ACC112 (cell line): ENCODE data around the gene LAMC3.
"Not testable (repeated sequence)": the region's sequence is repeated elsewhere in the genome, so short reads cannot be mapped to it uniquely, and the experiment has no call there.

ENCODE experiments used
- H2AFZ ChIP-seq: fragments of 200-600 bp; sonication (generic); one replicate; pipeline ENCODE4 v1.6.0; 2017; ENCODE audit warnings: antibody characterized with exemption, low read length; ENCODE audit not compliant: unreplicated experiment
- H3K27ac ChIP-seq: fragments of 200-600 bp; sonication (generic); 2 replicates; pipeline ENCODE4 v1.5.1; 2014; ENCODE audit warnings: low read depth, mild to moderate bottlenecking, antibody characterized with exemption, low read length, moderate library complexity
- H3K27me3 ChIP-seq: fragments of 200-600 bp; sonication (generic); 2 replicates; pipeline ENCODE4 v1.6.1; 2014; ENCODE audit warnings: mild to moderate bottlenecking, antibody characterized with exemption, low read length, moderate library complexity, mixed read lengths; ENCODE audit not compliant: insufficient read depth
- H3K36me3 ChIP-seq: fragments of 200-600 bp; sonication (generic); 2 replicates; pipeline ENCODE4 v1.6.1; 2016; ENCODE audit warnings: mild to moderate bottlenecking, antibody characterized with exemption, low read length, moderate library complexity, mixed read lengths; ENCODE audit not compliant: insufficient read depth
- H3K4me1 ChIP-seq: fragments of 200-600 bp; sonication (generic); one replicate; pipeline ENCODE4 v1.6.1; 2016; ENCODE audit warnings: low read length, mixed read lengths; ENCODE audit not compliant: insufficient read depth, unreplicated experiment, control insufficient read depth
- H3K4me3 ChIP-seq: fragments of 200-600 bp; sonication (generic); 2 replicates; pipeline ENCODE4 v1.5.1; 2014; ENCODE audit warnings: mild to moderate bottlenecking, low read depth, low read length
- H3K79me2 ChIP-seq: fragments of 200-600 bp; sonication (generic); one replicate; pipeline ENCODE4 v1.6.0; 2016; ENCODE audit warnings: low read length; ENCODE audit not compliant: control insufficient read depth, unreplicated experiment, insufficient read depth

The LAMC3 gene

DNA sequence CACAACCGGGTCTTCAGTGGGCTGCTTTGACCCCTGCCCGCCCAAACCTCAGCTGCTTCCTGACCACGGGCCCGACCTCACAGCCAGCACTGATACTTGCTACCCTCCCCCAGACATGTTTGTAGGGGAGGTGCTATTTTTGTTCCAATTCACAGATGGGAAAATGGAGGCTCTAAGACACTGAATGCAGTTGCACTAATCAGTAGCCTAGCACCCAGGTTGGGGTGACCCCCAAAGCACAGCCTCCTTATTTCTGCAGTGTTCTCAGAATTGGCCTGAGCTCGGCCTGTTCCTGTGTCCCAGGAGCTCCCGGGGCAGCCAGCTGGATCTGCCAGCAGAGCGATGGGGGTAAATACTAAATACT, 22.6 kb downstream of the LAMC3 start:
- Histone ChIP-seq H3K27ac (no peak overlapping the region), H3K4me1 (no peaks in the 10 kb centered on the region), H3K36me3 (no peaks in the 10 kb centered on the region), H2AFZ (no peak overlapping the region), H3K4me3 (no peak overlapping the region), H3K79me2 (no peaks in the 10 kb centered on the region), H3K27me3 (no peaks in the 10 kb centered on the region; the same call in 1 of the 2 replicates)

DNA sequence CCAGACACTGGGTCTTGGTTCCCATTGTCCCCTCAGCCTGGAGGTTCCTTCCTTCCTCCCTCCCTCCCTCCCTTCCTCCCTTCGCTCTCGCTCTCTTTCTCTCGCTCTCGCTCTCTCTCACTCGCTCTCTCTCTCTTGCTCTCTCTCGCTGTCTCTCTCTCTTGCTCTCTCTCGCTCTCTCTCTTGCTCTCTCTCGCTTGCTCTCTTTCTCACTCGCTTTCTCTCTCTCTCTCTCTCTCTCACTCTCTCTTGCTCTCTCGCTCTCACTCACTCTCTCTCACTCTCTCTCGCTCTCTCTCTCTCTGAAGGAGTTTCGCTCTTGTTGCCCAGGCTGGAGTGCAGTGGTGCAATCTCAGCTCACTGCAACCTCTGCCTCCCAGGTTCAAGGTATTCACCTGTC, 23.4 kb downstream of the LAMC3 start:
- no peaks in the 10 kb centered on the region; the same call in 1 of the 2 replicates for H3K27me3 ChIP-seq
- no peak overlapping the region for H2AFZ ChIP-seq
- no peaks in the 10 kb centered on the region for H3K4me1 ChIP-seq
- no peak overlapping the region for H3K4me3 ChIP-seq
- H3K36me3 ChIP-seq, result no peaks in the 10 kb centered on the region
- no peak overlapping the region for H3K27ac ChIP-seq
- no peaks in the 10 kb centered on the region for H3K79me2 ChIP-seq

GRCh38 chr9:131033269-131034224, 24.6 kb downstream of the LAMC3 start:
- no peak overlapping the region for H3K4me3 ChIP-seq
- peaks cover under 1% of the 10 kb centered on the region; the same call in 1 of the 2 replicates for H3K27me3 ChIP-seq
- H2AFZ ChIP-seq, result no peak overlapping the region
- no peak overlapping the region for H3K27ac ChIP-seq
- no peaks in the 10 kb centered on the region for H3K4me1 ChIP-seq
- no peaks in the 10 kb centered on the region for H3K36me3 ChIP-seq
- H3K79me2 ChIP-seq, result no peaks in the 10 kb centered on the region

DNA sequence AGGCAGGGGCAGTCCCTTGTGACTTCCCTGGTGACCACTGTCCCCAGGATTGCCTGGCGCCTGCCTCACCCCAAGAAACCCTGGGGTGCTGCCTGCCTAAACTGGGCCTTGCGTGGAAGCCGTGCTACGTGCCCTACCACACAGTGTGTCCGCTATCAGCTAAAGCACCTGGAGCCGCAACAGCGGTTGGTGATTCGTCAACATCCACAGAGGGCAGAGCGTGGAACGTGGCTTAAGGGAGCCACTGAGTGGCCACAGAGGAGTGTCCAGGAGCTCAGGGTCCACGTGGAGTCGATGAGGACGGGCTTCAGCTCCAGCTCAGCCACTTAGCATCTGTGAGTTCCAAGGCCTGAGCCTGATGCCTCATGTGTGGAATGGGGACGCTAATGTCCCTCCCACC, 25.3 kb downstream of the LAMC3 start:
- no peak overlapping the region for H3K27ac ChIP-seq
- H3K36me3 ChIP-seq, result no peaks in the 10 kb centered on the region
- H2AFZ ChIP-seq, result no peak overlapping the region
- 0 out of 2 replicates have a peak, but pooled peaks cover 4% of the 10 kb centered on the region for H3K27me3 ChIP-seq
- H3K4me1 ChIP-seq, result no peaks in the 10 kb centered on the region
- no peak overlapping the region for H3K4me3 ChIP-seq
- no peaks in the 10 kb centered on the region for H3K79me2 ChIP-seq

GRCh38 chr9:131034749-131035148, 25.8 kb downstream of the LAMC3 start:
- not testable (repeated sequence) for H3K27me3 ChIP-seq, H3K4me1 ChIP-seq, H3K36me3 ChIP-seq

GRCh38 chr9:131035548-131035947, 26.6 kb downstream of the LAMC3 start:
- Histone ChIP-seq H3K27me3 (0 out of 2 replicates have a peak, but pooled peaks cover 4% of the 10 kb centered on the region), H3K36me3 (no peaks in the 10 kb centered on the region), H3K79me2 (no peaks in the 10 kb centered on the region), H3K4me1 (no peaks in the 10 kb centered on the region), H3K27ac (no peak overlapping the region), H2AFZ (no peak overlapping the region), H3K4me3 (no peak overlapping the region)

More at GRCh38 chr9:131034749-131035148, 25.8 kb downstream of the LAMC3 start:
- H3K4me3 ChIP-seq, H3K27ac ChIP-seq, H3K79me2 ChIP-seq, H2AFZ ChIP-seq: not testable (repeated sequence)

GRCh38 chr9:131036071-131036470, 27.1 kb downstream of the LAMC3 start:
- Histone ChIP-seq H2AFZ (no peak overlapping the region), H3K36me3 (no peaks in the 10 kb centered on the region), H3K4me1 (no peaks in the 10 kb centered on the region), H3K27ac (no peak overlapping the region), H3K27me3 (0 out of 2 replicates have a peak, but pooled peaks cover 4% of the 10 kb centered on the region), H3K79me2 (no peaks in the 10 kb centered on the region), H3K4me3 (no peak overlapping the region)

- Histone ChIP-seq H3K27me3 (0 out of 2 replicates have a peak, but pooled peaks cover 4% of the 10 kb centered on the region), H3K36me3 (no peaks in the 10 kb centered on the region), H2AFZ (no peak overlapping the region), H3K4me1 (no peaks in the 10 kb centered on the region), H3K79me2 (no peaks in the 10 kb centered on the region), H3K4me3 (no peak overlapping the region), H3K27ac (no peak overlapping the region)
Observed at GRCh38 chr9:131036529-131037334, 27.8 kb downstream of the LAMC3 start.

- Histone ChIP-seq H3K27me3 (0 out of 2 replicates have a peak, but pooled peaks cover 4% of the 10 kb centered on the region), H2AFZ (no peak overlapping the region), H3K4me1 (no peaks in the 10 kb centered on the region), H3K36me3 (no peaks in the 10 kb centered on the region), H3K27ac (no peak overlapping the region), H3K79me2 (no peaks in the 10 kb centered on the region), H3K4me3 (no peak overlapping the region)
Observed at GRCh38 chr9:131037335-131038255, 28.6 kb downstream of the LAMC3 start.
